ENCODE measurements around the gene PFAS. TPM values are rescaled to one million over a fixed set of nuclear protein-coding genes. Genes with fewer than 3 reads are reported as not detected.

Gene PFAS
- total RNA-seq, 1 experiment from 2014 or later: 66.8 TPM

DNA sequence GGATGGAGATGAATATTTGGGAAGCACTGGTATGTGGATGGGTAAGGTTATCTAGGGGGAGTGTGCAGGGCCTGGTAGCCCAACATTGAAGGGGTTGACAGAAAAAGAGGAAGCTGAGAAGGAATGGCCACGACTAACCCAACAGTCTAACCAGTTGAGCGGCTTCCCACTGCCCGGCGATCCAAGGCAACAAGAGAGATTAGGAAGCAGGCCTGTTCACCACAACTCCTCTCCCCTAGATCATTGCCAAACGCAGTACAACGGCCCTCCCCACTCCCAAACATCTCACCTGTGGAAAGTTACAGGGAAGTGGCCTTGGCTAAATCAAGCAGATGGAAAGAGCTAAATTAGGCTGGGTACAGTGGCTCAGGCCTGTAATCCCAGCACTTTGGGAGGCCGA is 28.2 kb downstream of the PFAS start:
- H3K36me3 Mint-ChIP-seq (ENCODE audit: insufficient read depth, unreplicated experiment): peaks cover 12% of the 10 kb centered on the region
- no peak for DNase-seq
- H3K27ac Mint-ChIP-seq (ENCODE audit: unreplicated experiment): no peak overlapping the region
- CTCF ChIA-PET: no interaction called here
- H3K4me3 Mint-ChIP-seq (ENCODE audit: low read depth, unreplicated experiment): no peak overlapping the region
- H3K9me3 Mint-ChIP-seq (ENCODE audit: low read depth, unreplicated experiment): no peaks in the 10 kb centered on the region
- no peaks in the 10 kb centered on the region for H3K27me3 Mint-ChIP-seq (ENCODE audit: unreplicated experiment)
- intact Hi-C loops (cut with micrococcal nuclease; ENCODE audit: unreplicated experiment): no loop called here
- no TSS peak for BruUV-seq (replicated peaks)
- H3K4me1 Mint-ChIP-seq (ENCODE audit: low read depth, unreplicated experiment): peaks cover 14% of the 10 kb centered on the region
- TF ChIP-seq, protein P1, sequence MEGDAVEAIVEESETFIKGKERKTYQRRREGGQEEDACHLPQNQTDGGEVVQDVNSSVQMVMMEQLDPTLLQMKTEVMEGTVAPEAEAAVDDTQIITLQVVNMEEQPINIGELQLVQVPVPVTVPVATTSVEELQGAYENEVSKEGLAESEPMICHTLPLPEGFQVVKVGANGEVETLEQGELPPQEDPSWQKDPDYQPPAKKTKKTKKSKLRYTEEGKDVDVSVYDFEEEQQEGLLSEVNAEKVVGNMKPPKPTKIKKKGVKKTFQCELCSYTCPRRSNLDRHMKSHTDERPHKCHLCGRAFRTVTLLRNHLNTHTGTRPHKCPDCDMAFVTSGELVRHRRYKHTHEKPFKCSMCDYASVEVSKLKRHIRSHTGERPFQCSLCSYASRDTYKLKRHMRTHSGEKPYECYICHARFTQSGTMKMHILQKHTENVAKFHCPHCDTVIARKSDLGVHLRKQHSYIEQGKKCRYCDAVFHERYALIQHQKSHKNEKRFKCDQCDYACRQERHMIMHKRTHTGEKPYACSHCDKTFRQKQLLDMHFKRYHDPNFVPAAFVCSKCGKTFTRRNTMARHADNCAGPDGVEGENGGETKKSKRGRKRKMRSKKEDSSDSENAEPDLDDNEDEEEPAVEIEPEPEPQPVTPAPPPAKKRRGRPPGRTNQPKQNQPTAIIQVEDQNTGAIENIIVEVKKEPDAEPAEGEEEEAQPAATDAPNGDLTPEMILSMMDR (IDR thresholded peaks at IDR 0.05; ENCODE audit: unreplicated experiment): no peak

DNA sequence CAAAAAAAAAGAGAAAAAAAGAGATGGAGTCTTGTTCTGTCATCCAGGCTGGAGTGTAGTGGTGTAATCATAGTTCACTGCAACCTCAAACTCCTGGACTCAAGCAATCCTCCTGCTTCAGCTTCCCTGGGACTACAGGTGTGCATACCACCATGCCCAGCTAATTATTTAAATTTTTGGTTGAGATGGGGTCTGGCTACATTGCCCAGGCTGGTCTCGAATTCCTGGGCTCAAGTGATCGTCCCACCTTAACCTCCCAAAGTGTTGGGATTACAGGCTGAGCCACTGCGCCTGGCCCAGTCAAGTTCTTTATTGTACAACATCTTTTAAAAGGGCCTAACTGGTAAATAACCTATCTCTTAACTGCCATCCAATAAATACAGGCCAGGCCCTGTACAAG is 33.3 kb downstream of the PFAS start:
- DNase-seq: no peak
- no TSS peak for BruUV-seq (replicated peaks)
- H3K9me3 Mint-ChIP-seq (ENCODE audit: low read depth, unreplicated experiment): no peaks in the 10 kb centered on the region
- no peak overlapping the region for H3K4me3 Mint-ChIP-seq (ENCODE audit: low read depth, unreplicated experiment)
- H3K27me3 Mint-ChIP-seq (ENCODE audit: unreplicated experiment): no peaks in the 10 kb centered on the region
- TF ChIP-seq, protein P1 (IDR thresholded peaks at IDR 0.05; ENCODE audit: unreplicated experiment): no peak
- H3K4me1 Mint-ChIP-seq (ENCODE audit: low read depth, unreplicated experiment): no peaks in the 10 kb centered on the region
- no peak overlapping the region for H3K27ac Mint-ChIP-seq (ENCODE audit: unreplicated experiment)
- CTCF ChIA-PET: no interaction called here
- peaks cover 4% of the 10 kb centered on the region for H3K36me3 Mint-ChIP-seq (ENCODE audit: insufficient read depth, unreplicated experiment)
- intact Hi-C loops (cut with micrococcal nuclease; ENCODE audit: unreplicated experiment): no loop called here

DNA sequence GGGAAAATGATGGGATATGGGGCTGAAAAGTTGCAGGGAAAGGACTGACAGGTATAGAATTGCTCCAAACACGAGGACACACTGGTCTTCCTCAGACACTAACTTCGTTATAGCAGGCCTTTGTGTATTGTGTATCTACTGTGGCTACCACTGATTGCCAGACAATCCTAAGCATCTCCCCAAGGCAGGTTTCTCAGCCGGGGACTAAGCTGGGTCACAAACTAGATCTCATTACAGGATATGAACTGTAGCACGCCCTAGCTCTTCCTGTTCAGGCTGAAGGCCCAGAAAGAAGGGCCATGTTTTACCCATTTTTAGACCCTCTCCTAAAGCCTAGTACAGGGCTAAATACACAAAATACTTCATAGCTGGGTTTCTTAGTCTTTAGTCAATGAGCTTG is 34.3 kb downstream of the PFAS start:
- H3K27ac Mint-ChIP-seq (ENCODE audit: unreplicated experiment): no peak overlapping the region
- no peak overlapping the region for H3K4me3 Mint-ChIP-seq (ENCODE audit: low read depth, unreplicated experiment)
- no peaks in the 10 kb centered on the region for H3K9me3 Mint-ChIP-seq (ENCODE audit: low read depth, unreplicated experiment)
- no peaks in the 10 kb centered on the region for H3K4me1 Mint-ChIP-seq (ENCODE audit: low read depth, unreplicated experiment)
- no peak for DNase-seq
- no TSS peak for BruUV-seq (replicated peaks)
- H3K27me3 Mint-ChIP-seq (ENCODE audit: unreplicated experiment): no peaks in the 10 kb centered on the region
- TF ChIP-seq, protein P1 (IDR thresholded peaks at IDR 0.05; ENCODE audit: unreplicated experiment): no peak
- CTCF ChIA-PET: no interaction called here
- H3K36me3 Mint-ChIP-seq (ENCODE audit: insufficient read depth, unreplicated experiment): peaks cover 13% of the 10 kb centered on the region
- intact Hi-C loops (cut with micrococcal nuclease; ENCODE audit: unreplicated experiment): no loop called here

DNA sequence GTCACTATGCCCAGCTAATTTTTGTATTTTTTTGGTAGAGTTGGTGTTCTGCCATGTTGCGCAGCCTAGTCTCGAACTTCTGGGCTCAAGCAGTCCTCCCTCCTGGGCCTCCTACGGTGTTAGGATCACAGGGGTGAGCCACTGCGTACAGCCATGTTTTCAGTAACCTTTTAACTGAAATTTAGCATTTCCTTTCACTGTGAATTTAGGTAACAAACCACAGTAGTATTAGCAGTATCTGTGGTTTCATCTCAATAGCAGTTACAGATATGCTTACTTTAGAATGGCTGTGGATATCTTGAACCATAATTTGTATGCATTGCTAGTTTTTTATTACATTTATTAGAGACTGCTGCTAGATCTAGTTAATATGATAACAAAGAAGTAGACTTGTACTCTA is 35.0 kb downstream of the PFAS start:
- Mint-ChIP-seq H3K36me3 (ENCODE audit: insufficient read depth, unreplicated experiment) (peaks cover 21% of the 10 kb centered on the region), H3K4me3 (ENCODE audit: low read depth, unreplicated experiment) (no peak overlapping the region), H3K27ac (ENCODE audit: unreplicated experiment) (no peak overlapping the region), H3K9me3 (ENCODE audit: low read depth, unreplicated experiment) (no peaks in the 10 kb centered on the region), H3K27me3 (ENCODE audit: unreplicated experiment) (no peaks in the 10 kb centered on the region), H3K4me1 (ENCODE audit: low read depth, unreplicated experiment) (no peaks in the 10 kb centered on the region)
- intact Hi-C loops (cut with micrococcal nuclease; ENCODE audit: unreplicated experiment): no loop called here
- TF ChIP-seq, protein P1 (IDR thresholded peaks at IDR 0.05; ENCODE audit: unreplicated experiment): no peak
- BruUV-seq (replicated peaks): no TSS peak
- CTCF ChIA-PET: no interaction called here
- no peak for DNase-seq

All from Calu3 (cell line).